HL-60 (cell line): Measurements from ENCODE around the gene NFATC2IP.

Source experiments
- GABPA ChIP-seq: IDR thresholded peaks from 2 replicates; pipeline ENCODE4 v1.6.1; 2012; ENCODE audit warnings: low read depth
- POLR2AphosphoS5 ChIP-seq: IDR thresholded peaks from 2 replicates; pipeline ENCODE4 v1.6.1; 2012; ENCODE audit warnings: low read depth
- SPI1 ChIP-seq: IDR thresholded peaks from 2 replicates; pipeline ENCODE4 v1.6.1; 2012; ENCODE audit warnings: low read depth, mild to moderate bottlenecking, borderline replicate concordance
- TF ChIP-seq, protein P1 (sequence below): IDR thresholded peaks from one replicate; pipeline ENCODE4 v1.5.1; 2011; ENCODE audit warnings: low read length, control low read depth, inconsistent platforms; ENCODE audit not compliant: insufficient read depth
- TF ChIP-seq, protein P2 (sequence below): IDR thresholded peaks from 2 replicates; pipeline ENCODE4 v1.6.1; 2012; ENCODE audit warnings: low read depth; ENCODE audit not compliant: insufficient replicate concordance

DNA sequence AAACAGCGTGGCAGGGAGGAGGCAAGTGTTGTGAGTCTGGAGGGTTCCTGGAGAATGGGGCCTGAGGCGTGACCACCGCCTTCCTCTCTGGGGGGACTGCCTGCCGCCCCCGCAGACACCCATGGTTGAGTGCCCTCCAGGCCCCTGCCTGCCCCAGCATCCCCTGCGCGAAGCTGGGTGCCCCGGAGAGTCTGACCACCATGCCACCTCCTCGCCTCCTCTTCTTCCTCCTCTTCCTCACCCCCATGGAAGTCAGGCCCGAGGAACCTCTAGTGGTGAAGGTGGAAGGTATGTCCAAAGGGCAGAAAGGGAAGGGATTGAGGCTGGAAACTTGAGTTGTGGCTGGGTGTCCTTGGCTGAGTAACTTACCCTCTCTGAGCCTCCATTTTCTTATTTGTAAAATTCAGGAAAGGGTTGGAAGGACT, 18.9 kb upstream of the NFATC2IP start, which contains the start of gene CD19:
- TF ChIP-seq, protein P1, sequence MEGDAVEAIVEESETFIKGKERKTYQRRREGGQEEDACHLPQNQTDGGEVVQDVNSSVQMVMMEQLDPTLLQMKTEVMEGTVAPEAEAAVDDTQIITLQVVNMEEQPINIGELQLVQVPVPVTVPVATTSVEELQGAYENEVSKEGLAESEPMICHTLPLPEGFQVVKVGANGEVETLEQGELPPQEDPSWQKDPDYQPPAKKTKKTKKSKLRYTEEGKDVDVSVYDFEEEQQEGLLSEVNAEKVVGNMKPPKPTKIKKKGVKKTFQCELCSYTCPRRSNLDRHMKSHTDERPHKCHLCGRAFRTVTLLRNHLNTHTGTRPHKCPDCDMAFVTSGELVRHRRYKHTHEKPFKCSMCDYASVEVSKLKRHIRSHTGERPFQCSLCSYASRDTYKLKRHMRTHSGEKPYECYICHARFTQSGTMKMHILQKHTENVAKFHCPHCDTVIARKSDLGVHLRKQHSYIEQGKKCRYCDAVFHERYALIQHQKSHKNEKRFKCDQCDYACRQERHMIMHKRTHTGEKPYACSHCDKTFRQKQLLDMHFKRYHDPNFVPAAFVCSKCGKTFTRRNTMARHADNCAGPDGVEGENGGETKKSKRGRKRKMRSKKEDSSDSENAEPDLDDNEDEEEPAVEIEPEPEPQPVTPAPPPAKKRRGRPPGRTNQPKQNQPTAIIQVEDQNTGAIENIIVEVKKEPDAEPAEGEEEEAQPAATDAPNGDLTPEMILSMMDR: no peak
- TF ChIP-seq GABPA: no peak
- TF ChIP-seq, protein P2, sequence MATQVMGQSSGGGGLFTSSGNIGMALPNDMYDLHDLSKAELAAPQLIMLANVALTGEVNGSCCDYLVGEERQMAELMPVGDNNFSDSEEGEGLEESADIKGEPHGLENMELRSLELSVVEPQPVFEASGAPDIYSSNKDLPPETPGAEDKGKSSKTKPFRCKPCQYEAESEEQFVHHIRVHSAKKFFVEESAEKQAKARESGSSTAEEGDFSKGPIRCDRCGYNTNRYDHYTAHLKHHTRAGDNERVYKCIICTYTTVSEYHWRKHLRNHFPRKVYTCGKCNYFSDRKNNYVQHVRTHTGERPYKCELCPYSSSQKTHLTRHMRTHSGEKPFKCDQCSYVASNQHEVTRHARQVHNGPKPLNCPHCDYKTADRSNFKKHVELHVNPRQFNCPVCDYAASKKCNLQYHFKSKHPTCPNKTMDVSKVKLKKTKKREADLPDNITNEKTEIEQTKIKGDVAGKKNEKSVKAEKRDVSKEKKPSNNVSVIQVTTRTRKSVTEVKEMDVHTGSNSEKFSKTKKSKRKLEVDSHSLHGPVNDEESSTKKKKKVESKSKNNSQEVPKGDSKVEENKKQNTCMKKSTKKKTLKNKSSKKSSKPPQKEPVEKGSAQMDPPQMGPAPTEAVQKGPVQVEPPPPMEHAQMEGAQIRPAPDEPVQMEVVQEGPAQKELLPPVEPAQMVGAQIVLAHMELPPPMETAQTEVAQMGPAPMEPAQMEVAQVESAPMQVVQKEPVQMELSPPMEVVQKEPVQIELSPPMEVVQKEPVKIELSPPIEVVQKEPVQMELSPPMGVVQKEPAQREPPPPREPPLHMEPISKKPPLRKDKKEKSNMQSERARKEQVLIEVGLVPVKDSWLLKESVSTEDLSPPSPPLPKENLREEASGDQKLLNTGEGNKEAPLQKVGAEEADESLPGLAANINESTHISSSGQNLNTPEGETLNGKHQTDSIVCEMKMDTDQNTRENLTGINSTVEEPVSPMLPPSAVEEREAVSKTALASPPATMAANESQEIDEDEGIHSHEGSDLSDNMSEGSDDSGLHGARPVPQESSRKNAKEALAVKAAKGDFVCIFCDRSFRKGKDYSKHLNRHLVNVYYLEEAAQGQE: no peak
- no peak for TF ChIP-seq SPI1
- TF ChIP-seq POLR2AphosphoS5: no peak
